GM12878 (cell line): ENCODE measurements around the gene LDLR. TPM values are rescaled to one million over a fixed set of nuclear protein-coding genes. Genes with fewer than 3 reads are reported as not detected.
A peak's percentile ranks its signal among the peaks of the same experiment; 100 is the strongest.

Experiments
- BHLHE40 ChIP-seq, 2 experiments: fragments of 450-650 bp in 1 of 2; IDR thresholded peaks; 2 replicates each; pipeline ENCODE4 v1.6.1; 2011 to 2017; ENCODE audit warnings: low read depth in 2 of 2, borderline replicate concordance in 1 of 2, improper control_type of control experiment in 1 of 2, low read length in 1 of 2, mild to moderate bottlenecking in 1 of 2
- CHD1 ChIP-seq: IDR thresholded peaks from 2 replicates; pipeline ENCODE4 v1.6.1; 2012; ENCODE audit warnings: low read depth, low read length, improper control_type of control experiment
- CHD4 ChIP-seq: fragments of 200-600 bp; sonication (generic); IDR thresholded peaks from 2 replicates; pipeline ENCODE4 v1.6.1; 2016; ENCODE audit warnings: mild to moderate bottlenecking
- FOS ChIP-seq: IDR thresholded peaks from 3 replicates; pipeline ENCODE4 v1.6.1; 2011; ENCODE audit warnings: borderline replicate concordance; ENCODE audit not compliant: insufficient read length; ENCODE audit errors: extremely low read depth
- HDAC2 ChIP-seq: fragments of 200-600 bp; sonication (generic); IDR thresholded peaks from 2 replicates; pipeline ENCODE4 v1.6.1; 2017
- HDGF ChIP-seq: fragments of 450-650 bp; IDR thresholded peaks from 2 replicates; pipeline ENCODE4 v1.6.1; 2016; ENCODE audit warnings: antibody characterized with exemption
- IKZF2 ChIP-seq, 2 experiments: fragments of 450-650 bp; IDR thresholded peaks; 2 replicates each; pipeline ENCODE4 v1.6.1; 2017; ENCODE audit warnings: mild to moderate bottlenecking in 2 of 2, moderate library complexity in 2 of 2
- IRF4 ChIP-seq: IDR thresholded peaks from 2 replicates; pipeline ENCODE4 v1.6.1; 2011; ENCODE audit warnings: low read depth, low read length
- JUND ChIP-seq: IDR thresholded peaks from 2 replicates; pipeline ENCODE4 v1.6.1; 2012; ENCODE audit warnings: low read depth, mild to moderate bottlenecking, low read length, improper control_type of control experiment, moderate library complexity
- KAT2A ChIP-seq: conservative IDR thresholded peaks from 2 replicates; pipeline ENCODE4 v1.6.1; 2011; ENCODE audit warnings: low read depth, low read length; ENCODE audit not compliant: control insufficient read depth
- NFYA ChIP-seq: IDR thresholded peaks from 2 replicates; pipeline ENCODE4 v1.6.1; 2011; ENCODE audit warnings: low read depth, mild to moderate bottlenecking, low read length, improper control_type of control experiment, borderline replicate concordance
- NFYB ChIP-seq: IDR thresholded peaks from 2 replicates; pipeline ENCODE4 v1.6.1; 2011; ENCODE audit warnings: low read depth, mild to moderate bottlenecking, low read length, improper control_type of control experiment, moderate library complexity; ENCODE audit not compliant: insufficient read depth
- POLR2A ChIP-seq: IDR thresholded peaks from 2 replicates; pipeline ENCODE4 v1.6.1; 2011; ENCODE audit warnings: low read depth, mild to moderate bottlenecking, low read length
- POLR2AphosphoS2 ChIP-seq: IDR thresholded peaks from 2 replicates; pipeline ENCODE4 v1.6.1; 2011; ENCODE audit warnings: low read depth, mild to moderate bottlenecking, low read length, improper control_type of control experiment, moderate library complexity
- RAD21 ChIP-seq: IDR thresholded peaks from 2 replicates; pipeline ENCODE4 v1.6.1; 2011; ENCODE audit warnings: mild to moderate bottlenecking, low read depth, low read length, moderate library complexity; ENCODE audit not compliant: insufficient read depth
- RELA ChIP-seq: fragments of 450-650 bp; IDR thresholded peaks from 2 replicates; pipeline ENCODE4 v1.8.0; 2014; ENCODE audit warnings: borderline replicate concordance; ENCODE audit not compliant: partially characterized antibody
- RUNX3 ChIP-seq: IDR thresholded peaks from 2 replicates; pipeline ENCODE4 v1.6.1; 2012; ENCODE audit warnings: low read length, inconsistent platforms
- SMAD1 ChIP-seq: fragments of 450-650 bp; IDR thresholded peaks from 2 replicates; pipeline ENCODE4 v1.6.1; 2018; ENCODE audit warnings: mild to moderate bottlenecking, low read depth; ENCODE audit not compliant: partially characterized antibody
- SUPT20H ChIP-seq: IDR thresholded peaks from 2 replicates; pipeline ENCODE4 v1.6.1; 2011; ENCODE audit warnings: low read depth, mild to moderate bottlenecking, low read length, moderate library complexity, borderline replicate concordance; ENCODE audit not compliant: control insufficient read depth
- TARDBP ChIP-seq: IDR thresholded peaks from 2 replicates; pipeline ENCODE4 v1.6.1; 2016; ENCODE audit warnings: borderline replicate concordance
- YY1 ChIP-seq: IDR thresholded peaks from 2 replicates; pipeline ENCODE4 v1.6.1; 2011; ENCODE audit warnings: low read depth, mild to moderate bottlenecking, low read length
- ZNF217 ChIP-seq: fragments of 450-650 bp; IDR thresholded peaks from 2 replicates; pipeline ENCODE4 v1.6.1; 2017; ENCODE audit warnings: antibody characterized with exemption, mild to moderate bottlenecking
- ZNF622 ChIP-seq: fragments of 450-650 bp; IDR thresholded peaks from 2 replicates; pipeline ENCODE4 v1.6.1; 2017; ENCODE audit warnings: mild to moderate bottlenecking, inconsistent platforms
- ZNF687 ChIP-seq: fragments of 450-650 bp; IDR thresholded peaks from 2 replicates; pipeline ENCODE4 v1.6.1; 2017; ENCODE audit warnings: mild to moderate bottlenecking, moderate library complexity
- ZSCAN29 ChIP-seq: fragments of 450-650 bp; IDR thresholded peaks from 2 replicates; pipeline ENCODE4 v1.6.1; 2017; ENCODE audit warnings: mild to moderate bottlenecking, moderate library complexity
- polyA plus RNA-seq, 11 experiments: library from polyadenylated mRNA; depleted of rRNA in 4 of 11; unstranded in 6 of 11; stranded (reverse) in 5 of 11; fragments of >200 nt; fragmentation: Nextera tagmentation in 4 of 11; fragmentation: Illumina TruSeq in 1 of 11; extraction: Ambion mirVana in 4 of 11; extraction: Trizol in 1 of 11; gene quantifications; 1 replicate in 1 of 11; 2 replicates in 10 of 11; pipeline versions ENCODE4 v1.2.1 to v1.2.3, GENCODE V29; 2011 to 2016; ENCODE audit warnings: inconsistent platforms in 2 of 11, missing spikeins in 2 of 11, low read depth in 1 of 11
- total RNA-seq, 4 experiments: library from RNA; depleted of rRNA in 3 of 4; stranded (reverse); fragments of >200 nt in 3 of 4; fragmentation: Illumina TruSeq in 1 of 4; extraction: Trizol in 1 of 4; gene quantifications; 2 replicates each; pipeline versions ENCODE4 v1.2.1 to v1.2.3, GENCODE V29; 2013 to 2021
- TF ChIP-seq, protein P1 (sequence below): fragments of 450-650 bp; IDR thresholded peaks from 2 replicates; pipeline ENCODE4 v1.6.1; 2016; ENCODE audit warnings: mild to moderate bottlenecking, moderate library complexity, borderline replicate concordance

The LDLR gene
- total and polyA plus RNA-seq, 10 of the 15 experiments (the other 5 are each of a cell fraction or from before 2014, with no cell fraction given), result 11.3 to 59.2 (median 27.3) TPM

DNA sequence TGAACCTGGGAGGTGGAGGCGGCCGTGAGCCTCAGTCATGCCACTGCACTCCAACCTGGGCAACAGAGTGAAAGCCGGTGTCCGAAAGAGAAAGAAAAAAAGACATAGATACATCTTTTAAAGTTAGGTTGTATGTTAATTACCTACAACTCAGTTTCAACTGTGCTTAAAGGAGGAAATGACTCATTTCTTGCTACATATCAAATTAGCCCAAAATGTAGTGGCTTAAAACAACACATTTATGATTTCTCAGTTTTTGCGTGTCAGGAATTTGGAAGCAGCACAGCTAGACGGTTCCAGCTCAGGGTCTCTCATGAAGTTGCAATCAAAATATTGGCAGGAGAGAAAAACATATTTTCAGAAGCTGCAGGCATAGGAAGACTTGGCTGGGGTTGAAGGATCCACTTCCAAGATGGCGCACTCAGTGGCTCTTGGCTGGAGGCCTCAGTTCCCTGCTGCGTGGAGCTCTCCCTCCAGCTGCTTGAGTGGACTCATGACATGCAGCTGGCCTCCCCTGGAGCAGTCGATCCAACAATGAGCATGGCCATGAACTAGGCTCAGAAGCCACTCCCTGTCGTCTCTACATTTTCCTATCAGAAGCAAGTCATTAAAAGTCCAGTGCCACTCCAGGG, 7.1 kb downstream of the LDLR start (continued):
- TF ChIP-seq IKZF2 (IDR thresholded peaks at IDR 0.05) (peak; percentile 46 to 62; a peak in 3 of 4 replicates), BHLHE40 (IDR thresholded peaks at IDR 0.05; ENCODE audit: borderline replicate concordance in 1 of 2, low read depth in 2 of 2, low read length in 1 of 2) (peak; percentile 41 to 45; a peak in 2 of 4 replicates), SMAD1 (no peak), CHD4 (no peak), SUPT20H (no peak), ZSCAN29 (no peak), YY1 (peak; percentile 86), HDAC2 (no peak), TARDBP (no peak), IRF4 (peak; percentile 66; the same call in 1 of the 2 replicates), KAT2A (no peak), RELA (no peak), ZNF687 (no peak), CHD1 (no peak), FOS (no peak), JUND (peak; percentile 51; the same call in 1 of the 2 replicates), POLR2AphosphoS2 (no peak), NFYB (no peak), RUNX3 (0 out of 2 replicates have a peak, but pooled peaks have one; percentile 38), RAD21 (no peak), POLR2A (0 out of 2 replicates have a peak, but pooled peaks have one; percentile 21), HDGF (no peak), ZNF622 (no peak), ZNF217 (no peak), NFYA (no peak)
- TF ChIP-seq, protein P1, sequence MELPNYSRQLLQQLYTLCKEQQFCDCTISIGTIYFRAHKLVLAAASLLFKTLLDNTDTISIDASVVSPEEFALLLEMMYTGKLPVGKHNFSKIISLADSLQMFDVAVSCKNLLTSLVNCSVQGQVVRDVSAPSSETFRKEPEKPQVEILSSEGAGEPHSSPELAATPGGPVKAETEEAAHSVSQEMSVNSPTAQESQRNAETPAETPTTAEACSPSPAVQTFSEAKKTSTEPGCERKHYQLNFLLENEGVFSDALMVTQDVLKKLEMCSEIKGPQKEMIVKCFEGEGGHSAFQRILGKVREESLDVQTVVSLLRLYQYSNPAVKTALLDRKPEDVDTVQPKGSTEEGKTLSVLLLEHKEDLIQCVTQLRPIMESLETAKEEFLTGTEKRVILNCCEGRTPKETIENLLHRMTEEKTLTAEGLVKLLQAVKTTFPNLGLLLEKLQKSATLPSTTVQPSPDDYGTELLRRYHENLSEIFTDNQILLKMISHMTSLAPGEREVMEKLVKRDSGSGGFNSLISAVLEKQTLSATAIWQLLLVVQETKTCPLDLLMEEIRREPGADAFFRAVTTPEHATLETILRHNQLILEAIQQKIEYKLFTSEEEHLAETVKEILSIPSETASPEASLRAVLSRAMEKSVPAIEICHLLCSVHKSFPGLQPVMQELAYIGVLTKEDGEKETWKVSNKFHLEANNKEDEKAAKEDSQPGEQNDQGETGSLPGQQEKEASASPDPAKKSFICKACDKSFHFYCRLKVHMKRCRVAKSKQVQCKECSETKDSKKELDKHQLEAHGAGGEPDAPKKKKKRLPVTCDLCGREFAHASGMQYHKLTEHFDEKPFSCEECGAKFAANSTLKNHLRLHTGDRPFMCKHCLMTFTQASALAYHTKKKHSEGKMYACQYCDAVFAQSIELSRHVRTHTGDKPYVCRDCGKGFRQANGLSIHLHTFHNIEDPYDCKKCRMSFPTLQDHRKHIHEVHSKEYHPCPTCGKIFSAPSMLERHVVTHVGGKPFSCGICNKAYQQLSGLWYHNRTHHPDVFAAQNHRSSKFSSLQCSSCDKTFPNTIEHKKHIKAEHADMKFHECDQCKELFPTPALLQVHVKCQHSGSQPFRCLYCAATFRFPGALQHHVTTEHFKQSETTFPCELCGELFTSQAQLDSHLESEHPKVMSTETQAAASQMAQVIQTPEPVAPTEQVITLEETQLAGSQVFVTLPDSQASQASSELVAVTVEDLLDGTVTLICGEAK, result no peak
